HEK293 (cell line): ENCODE measurements around the gene BBX.

Experiments used
- CTCF ChIA-PET: fragments of 350-600 bp; formaldehyde crosslinking; extraction: SDS; loops from one replicate; lab custom pipeline; 2021; ENCODE audit warnings: antibody characterized with exemption; lab: Yijun Ruan, JAX
- POLR2A ChIA-PET: fragments of 300-600 bp; formaldehyde crosslinking; extraction: SDS; loops from one replicate; lab custom pipeline; 2020; ENCODE audit warnings: antibody characterized with exemption, inconsistent platforms; lab: Yijun Ruan, JAX
- H3K27ac ChIP-seq: fragments of 200-500 bp; sonication (Bioruptor generic); 2 replicates; pipeline ENCODE4 v1.5.1; 2014; ENCODE audit warnings: low read depth, low read length, control low read depth, inconsistent platforms; ENCODE audit errors: extremely low read depth
- H3K36me3 ChIP-seq, 2 experiments: fragments of 200-500 bp in 1 of 2; sonication (Bioruptor generic) in 1 of 2; 1 replicate in 1 of 2; 2 replicates in 1 of 2; pipeline ENCODE4 v1.5.1; 2014 to 2017; ENCODE audit warnings: inconsistent platforms in 2 of 2, low read length in 2 of 2; ENCODE audit not compliant: control insufficient read depth in 2 of 2, insufficient read depth in 1 of 2
- H3K4me1 ChIP-seq: fragments of 200-500 bp; sonication (Bioruptor generic); 2 replicates; pipeline ENCODE4 v1.5.1; 2014; ENCODE audit warnings: mild to moderate bottlenecking, low read length, inconsistent platforms; ENCODE audit not compliant: control insufficient read depth, insufficient read depth
- H3K4me3 ChIP-seq: 2 replicates; pipeline ENCODE4 v1.5.1; 2011; ENCODE audit warnings: low read depth, mild to moderate bottlenecking, control low read depth, low read length, moderate library complexity
- H3K9me3 ChIP-seq: fragments of 200-500 bp; sonication (Bioruptor generic); 2 replicates; pipeline ENCODE4 v1.5.1; 2014; ENCODE audit warnings: low read depth, low read length, inconsistent platforms; ENCODE audit not compliant: control insufficient read depth, insufficient read depth
- GLI4 ChIP-seq: fragments of 450-650 bp; formaldehyde crosslinking; IDR thresholded peaks from 2 replicates; pipeline ENCODE4 v1.5.1; 2016; ENCODE audit warnings: missing biosample characterization, missing genetic modification characterization
- GLIS2 ChIP-seq: fragments of 450-650 bp; formaldehyde crosslinking; IDR thresholded peaks from 2 replicates; pipeline ENCODE4 v1.5.1; 2016; ENCODE audit warnings: missing biosample characterization, missing genetic modification characterization
- PRDM2 ChIP-seq: fragments of 450-650 bp; formaldehyde crosslinking; IDR thresholded peaks from 2 replicates; pipeline ENCODE4 v1.5.1; 2016; ENCODE audit warnings: missing biosample characterization, missing genetic modification characterization, borderline replicate concordance
- ZBTB48 ChIP-seq: fragments of 450-650 bp; formaldehyde crosslinking; IDR thresholded peaks from 2 replicates; pipeline ENCODE4 v1.5.1; 2016; ENCODE audit warnings: missing biosample characterization, missing genetic modification characterization
- ZFP41 ChIP-seq: fragments of 450-650 bp; formaldehyde crosslinking; IDR thresholded peaks from 2 replicates; pipeline ENCODE4 v1.5.1; 2016; ENCODE audit warnings: missing biosample characterization, missing genetic modification characterization, borderline replicate concordance
- ZNF10 ChIP-seq: fragments of 450-650 bp; formaldehyde crosslinking; IDR thresholded peaks from 2 replicates; pipeline ENCODE4 v1.5.1; 2017; ENCODE audit warnings: missing biosample characterization, missing genetic modification characterization
- ZNF138 ChIP-seq: fragments of 450-650 bp; formaldehyde crosslinking; IDR thresholded peaks from 2 replicates; pipeline ENCODE4 v1.5.1; 2016; ENCODE audit warnings: missing biosample characterization, missing genetic modification characterization, borderline replicate concordance
- ZNF146 ChIP-seq: fragments of 450-650 bp; formaldehyde crosslinking; IDR thresholded peaks from 2 replicates; pipeline ENCODE4 v1.5.1; 2016; ENCODE audit warnings: missing biosample characterization, missing genetic modification characterization
- ZNF202 ChIP-seq: fragments of 450-650 bp; formaldehyde crosslinking; IDR thresholded peaks from 2 replicates; pipeline ENCODE4 v1.5.1; 2016; ENCODE audit warnings: missing biosample characterization, missing genetic modification characterization, borderline replicate concordance
- ZNF223 ChIP-seq: fragments of 450-650 bp; formaldehyde crosslinking; IDR thresholded peaks from 2 replicates; pipeline ENCODE4 v1.5.1; 2016; ENCODE audit warnings: missing biosample characterization, missing genetic modification characterization
- ZNF24 ChIP-seq: fragments of 450-650 bp; formaldehyde crosslinking; IDR thresholded peaks from 2 replicates; pipeline ENCODE4 v1.5.1; 2016; ENCODE audit warnings: missing biosample characterization, missing genetic modification characterization
- ZNF274 ChIP-seq, 2 experiments: fragments of 200-500 bp in 1 of 2; fragments of 450-650 bp in 1 of 2; sonication (Bioruptor generic) in 1 of 2; formaldehyde crosslinking in 1 of 2; IDR thresholded peaks; 2 replicates each; pipeline versions ENCODE4 v1.5.1 to v1.6.1; 2014 to 2016; ENCODE audit warnings: borderline replicate concordance in 1 of 2, inconsistent platforms in 1 of 2, low read length in 1 of 2, missing biosample characterization in 1 of 2, missing genetic modification characterization in 1 of 2
- ZNF362 ChIP-seq: fragments of 450-650 bp; formaldehyde crosslinking; IDR thresholded peaks from 2 replicates; pipeline ENCODE4 v1.5.1; 2016; ENCODE audit warnings: missing biosample characterization, missing genetic modification characterization
- ZNF391 ChIP-seq: fragments of 450-650 bp; formaldehyde crosslinking; IDR thresholded peaks from 2 replicates; pipeline ENCODE4 v1.5.1; 2016; ENCODE audit warnings: low read depth, missing biosample characterization, missing genetic modification characterization, borderline replicate concordance
- ZNF404 ChIP-seq: fragments of 450-650 bp; formaldehyde crosslinking; IDR thresholded peaks from 2 replicates; pipeline ENCODE4 v1.5.1; 2017; ENCODE audit warnings: missing biosample characterization, missing genetic modification characterization
- ZNF416 ChIP-seq: fragments of 450-650 bp; formaldehyde crosslinking; IDR thresholded peaks from 2 replicates; pipeline ENCODE4 v1.5.1; 2016; ENCODE audit warnings: missing biosample characterization, missing genetic modification characterization
- ZNF514 ChIP-seq: fragments of 450-650 bp; formaldehyde crosslinking; IDR thresholded peaks from 2 replicates; pipeline ENCODE4 v1.5.1; 2016; ENCODE audit warnings: missing biosample characterization, missing genetic modification characterization
- ZNF529 ChIP-seq: fragments of 450-650 bp; formaldehyde crosslinking; IDR thresholded peaks from 2 replicates; pipeline ENCODE4 v1.5.1; 2017; ENCODE audit warnings: missing genetic modification characterization, missing biosample characterization; ENCODE audit not compliant: insufficient replicate concordance
- ZNF558 ChIP-seq: fragments of 450-650 bp; formaldehyde crosslinking; IDR thresholded peaks from 2 replicates; pipeline ENCODE4 v1.5.1; 2016; ENCODE audit warnings: missing biosample characterization, missing genetic modification characterization
- ZNF571 ChIP-seq: fragments of 450-650 bp; formaldehyde crosslinking; IDR thresholded peaks from 2 replicates; pipeline ENCODE4 v1.5.0; 2017; ENCODE audit warnings: missing biosample characterization, missing genetic modification characterization
- ZNF596 ChIP-seq: fragments of 450-650 bp; IDR thresholded peaks from 2 replicates; pipeline ENCODE4 v1.5.0; 2018; ENCODE audit warnings: missing biosample characterization, mild to moderate bottlenecking, missing genetic modification characterization, moderate library complexity
- ZNF701 ChIP-seq: fragments of 450-650 bp; formaldehyde crosslinking; IDR thresholded peaks from 2 replicates; pipeline ENCODE4 v1.5.1; 2016; ENCODE audit warnings: missing biosample characterization, missing genetic modification characterization
- ZNF791 ChIP-seq: fragments of 450-650 bp; formaldehyde crosslinking; IDR thresholded peaks from 2 replicates; pipeline ENCODE4 v1.5.1; 2016; ENCODE audit warnings: missing biosample characterization, missing genetic modification characterization
- ZSCAN23 ChIP-seq: fragments of 450-650 bp; formaldehyde crosslinking; IDR thresholded peaks from 2 replicates; pipeline ENCODE4 v1.5.1; 2016; ENCODE audit warnings: missing biosample characterization, missing genetic modification characterization
- TF ChIP-seq, protein P1 (sequence below): fragments of 450-650 bp; formaldehyde crosslinking; IDR thresholded peaks from 2 replicates; pipeline ENCODE4 v1.5.1; 2016; ENCODE audit warnings: missing biosample characterization, missing genetic modification characterization
- TF ChIP-seq, protein P2 (sequence below): fragments of 450-650 bp; formaldehyde crosslinking; IDR thresholded peaks from 2 replicates; pipeline ENCODE4 v1.5.1; 2016; ENCODE audit warnings: missing biosample characterization, missing genetic modification characterization

The BBX gene

GRCh38 chr3:107753976-107754375 is 231.2 kb downstream of the BBX start:
- Histone ChIP-seq H3K36me3 (peaks cover 0 to 6% of the 10 kb centered on the region in 2 experiments; a peak in 1 of 3 replicates), H3K4me1 (no peaks in the 10 kb centered on the region), H3K4me3 (no peak overlapping the region), H3K27ac (no peak overlapping the region), H3K9me3 (no peaks in the 10 kb centered on the region)
- POLR2A ChIA-PET: no interaction called here
- CTCF ChIA-PET: interaction anchor here (1.3 to 1.6 kb wide), 2 partner anchors 22 to 77 kb away, joined by 3 to 5 read pairs; no protein-coding TSS in a partner anchor
- TF ChIP-seq ZNF404 (tag by site-specific recombination): no peak
- no peak for TF ChIP-seq ZNF391 (tag by site-specific recombination)
- no peak for TF ChIP-seq GLI4
- TF ChIP-seq ZNF146 (tag by site-specific recombination): no peak
- TF ChIP-seq ZBTB48 (tag by site-specific recombination): no peak
- no peak for TF ChIP-seq ZSCAN23 (tag by site-specific recombination)
- no peak for TF ChIP-seq ZNF202 (tag by site-specific recombination)
- TF ChIP-seq ZNF791 (tag by site-specific recombination): no peak
- TF ChIP-seq, protein P1, sequence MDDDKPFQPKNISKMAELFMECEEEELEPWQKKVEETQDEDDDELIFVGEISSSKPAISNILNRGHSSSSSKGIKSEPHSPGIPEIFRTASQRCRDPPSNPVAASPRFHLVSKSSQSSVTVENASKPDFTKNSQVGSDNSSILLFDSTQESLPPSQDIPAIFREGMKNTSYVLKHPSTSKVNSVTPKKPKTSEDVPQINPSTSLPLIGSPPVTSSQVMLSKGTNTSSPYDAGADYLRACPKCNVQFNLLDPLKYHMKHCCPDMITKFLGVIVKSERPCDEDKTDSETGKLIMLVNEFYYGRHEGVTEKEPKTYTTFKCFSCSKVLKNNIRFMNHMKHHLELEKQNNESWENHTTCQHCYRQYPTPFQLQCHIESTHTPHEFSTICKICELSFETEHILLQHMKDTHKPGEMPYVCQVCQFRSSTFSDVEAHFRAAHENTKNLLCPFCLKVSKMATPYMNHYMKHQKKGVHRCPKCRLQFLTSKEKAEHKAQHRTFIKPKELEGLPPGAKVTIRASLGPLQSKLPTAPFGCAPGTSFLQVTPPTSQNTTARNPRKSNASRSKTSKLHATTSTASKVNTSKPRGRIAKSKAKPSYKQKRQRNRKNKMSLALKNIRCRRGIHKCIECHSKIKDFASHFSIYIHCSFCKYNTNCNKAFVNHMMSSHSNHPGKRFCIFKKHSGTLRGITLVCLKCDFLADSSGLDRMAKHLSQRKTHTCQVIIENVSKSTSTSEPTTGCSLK (tag by site-specific recombination): no peak
- TF ChIP-seq ZNF10 (tag by site-specific recombination): no peak
- no peak for TF ChIP-seq ZNF596 (tag by site-specific recombination)
- no peak for TF ChIP-seq ZNF701 (tag by site-specific recombination)
- no peak for TF ChIP-seq ZNF571
- no peak for TF ChIP-seq ZNF416 (tag by site-specific recombination)
- no peak for TF ChIP-seq ZNF362
- TF ChIP-seq GLIS2 (tag by site-specific recombination): no peak

GRCh38 chr3:107756649-107757048 is 233.9 kb downstream of the BBX start:
- H3K4me1 ChIP-seq: no peaks in the 10 kb centered on the region
- H3K4me3 ChIP-seq: no peak overlapping the region
- POLR2A ChIA-PET: no interaction called here
- TF ChIP-seq ZNF529 (tag by site-specific recombination) (no peak), ZNF558 (tag by site-specific recombination) (no peak), ZNF24 (no peak), PRDM2 (no peak), ZNF274 (IDR thresholded peaks at IDR 0.05; ENCODE audit: low read length) (no peak), ZNF274 (tag by site-specific recombination; IDR thresholded peaks at IDR 0.05; ENCODE audit: borderline replicate concordance) (no peak), ZNF223 (no peak), ZFP41 (no peak), ZNF138 (tag by site-specific recombination) (no peak), ZNF514 (tag by site-specific recombination) (no peak)
- TF ChIP-seq, protein P2, sequence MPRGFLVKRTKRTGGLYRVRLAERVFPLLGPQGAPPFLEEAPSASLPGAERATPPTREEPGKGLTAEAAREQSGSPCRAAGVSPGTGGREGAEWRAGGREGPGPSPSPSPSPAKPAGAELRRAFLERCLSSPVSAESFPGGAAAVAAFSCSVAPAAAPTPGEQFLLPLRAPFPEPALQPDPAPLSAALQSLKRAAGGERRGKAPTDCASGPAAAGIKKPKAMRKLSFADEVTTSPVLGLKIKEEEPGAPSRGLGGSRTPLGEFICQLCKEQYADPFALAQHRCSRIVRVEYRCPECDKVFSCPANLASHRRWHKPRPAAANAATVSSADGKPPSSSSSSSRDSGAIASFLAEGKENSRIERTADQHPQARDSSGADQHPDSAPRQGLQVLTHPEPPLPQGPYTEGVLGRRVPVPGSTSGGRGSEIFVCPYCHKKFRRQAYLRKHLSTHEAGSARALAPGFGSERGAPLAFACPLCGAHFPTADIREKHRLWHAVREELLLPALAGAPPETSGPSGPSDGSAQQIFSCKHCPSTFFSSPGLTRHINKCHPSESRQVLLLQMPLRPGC: no peak
- H3K27ac ChIP-seq: no peak overlapping the region
- no peaks in the 10 kb centered on the region for H3K9me3 ChIP-seq
- H3K36me3 ChIP-seq: peaks cover 0 to 6% of the 10 kb centered on the region in 2 experiments; a peak in 1 of 3 replicates
- CTCF ChIA-PET: interaction anchor here (0.6 kb wide), 1 partner anchor 289 kb away, joined by 3 read pairs; no protein-coding TSS in a partner anchor
